Stimulated activated CD4-positive, alpha-beta T cell treated with anti-CD3 and anti-CD28 coated beads, Interleukin-15, amount 100 ng/mL, for 24 hours (primary cell): ENCODE data around the gene TMEM272.

Source experiments
- DNase-seq: peaks from one replicate; pipeline ENCODE4 v3.0.0-alpha.2; 2020

Gene TMEM272, protein sequence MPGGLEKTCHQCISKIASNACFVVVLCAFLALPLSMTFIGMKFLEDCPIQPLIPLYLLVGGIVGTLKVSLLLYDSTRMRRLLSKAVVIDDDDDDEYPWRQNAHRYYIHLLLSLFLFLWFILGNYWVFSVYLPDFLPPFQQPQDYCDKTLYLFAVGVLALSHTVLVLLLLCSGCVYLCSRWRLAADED

GRCh38 chr13:51844862-51845573 lies at the start of gene TMEM272:
Gene TMEM272 (minus strand): TSS chr13:51845177. CDS start chr13:51838530, 6,647 bp downstream.
- peak; percentile 77 for DNase-seq

GRCh38 chr13:51894239-51894638 lies 49.3 kb upstream of the TMEM272 start:
- DNase-seq: no peak

DNA sequence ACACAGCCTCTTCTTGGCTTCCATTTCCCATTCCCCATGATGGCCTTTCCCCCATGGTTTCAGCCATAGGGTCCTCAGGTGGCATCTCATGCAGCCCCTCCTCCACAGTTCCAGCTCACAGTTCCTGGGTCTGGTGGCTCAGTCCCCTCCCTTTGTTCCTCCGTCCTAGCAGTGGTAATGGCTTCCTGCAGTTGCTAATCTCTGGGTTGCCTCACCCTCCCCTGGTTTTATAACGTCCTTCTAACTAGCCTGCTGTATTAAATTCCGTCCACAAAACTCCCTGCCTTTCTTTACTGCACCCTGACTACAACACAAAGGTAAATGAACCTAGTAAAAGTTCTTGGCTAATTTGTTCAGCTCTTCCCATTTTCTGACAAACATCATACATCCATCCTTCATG lies 47.7 kb upstream of the TMEM272 start:
- no peak for DNase-seq

DNA sequence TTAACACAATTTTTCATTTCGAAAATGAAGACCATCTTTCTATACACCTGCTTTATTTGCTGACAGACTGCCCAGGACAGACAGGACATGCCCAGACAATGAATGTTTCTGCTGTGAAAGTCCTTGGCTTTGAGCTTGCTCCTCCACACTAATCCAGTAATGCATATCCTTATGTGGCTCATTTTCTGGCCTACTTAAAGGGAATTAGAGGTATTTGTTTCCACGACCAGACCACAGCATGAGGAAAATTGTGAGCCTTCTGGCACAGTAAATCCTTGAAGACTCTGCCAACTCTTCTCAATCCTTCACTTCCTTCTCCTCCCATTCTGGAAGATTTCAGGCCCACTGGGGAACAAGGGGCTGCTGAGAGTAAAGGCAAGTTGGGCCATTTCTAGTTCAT lies 42.5 kb upstream of the TMEM272 start:
- no peak for DNase-seq

- no peak for DNase-seq
Observed at GRCh38 chr13:51885651-51886050, 40.7 kb upstream of the TMEM272 start.

GRCh38 chr13:51883226-51883600 lies 38.2 kb upstream of the TMEM272 start:
- no peak for DNase-seq

DNA sequence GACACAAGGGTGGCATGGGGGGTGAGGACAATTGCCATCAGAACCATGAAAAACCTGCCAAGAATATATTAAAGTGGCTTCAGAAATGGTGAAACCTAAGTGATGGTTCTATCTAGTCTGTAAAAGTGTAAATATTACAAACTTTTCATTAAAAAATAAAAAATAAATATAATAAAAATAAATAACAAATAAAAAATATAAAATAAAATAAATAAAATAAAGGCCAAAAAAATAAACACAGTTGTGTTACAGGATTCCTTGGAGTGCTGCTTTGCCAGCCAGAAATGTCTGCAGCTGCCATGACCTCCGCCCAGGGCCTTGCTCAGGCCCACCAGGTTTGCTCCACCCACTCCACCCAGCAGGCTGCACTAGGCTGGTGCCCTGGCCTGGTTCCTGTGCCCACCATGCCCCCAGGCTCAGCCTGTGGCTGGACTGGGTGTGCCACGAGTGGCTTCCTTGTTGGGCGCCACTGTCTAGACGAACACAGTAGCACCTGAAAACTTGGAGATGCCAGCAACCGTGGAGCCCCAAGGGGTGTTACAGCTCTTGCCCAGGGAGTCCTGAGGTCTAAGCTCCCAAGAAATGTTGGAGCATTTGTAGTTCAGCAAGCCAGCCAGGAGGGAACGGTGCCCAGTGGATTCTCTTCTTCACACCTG lies 37.7 kb upstream of the TMEM272 start:
- no peak for DNase-seq

- DNase-seq: no peak
Observed at GRCh38 chr13:51881296-51881695, 36.3 kb upstream of the TMEM272 start.

DNA sequence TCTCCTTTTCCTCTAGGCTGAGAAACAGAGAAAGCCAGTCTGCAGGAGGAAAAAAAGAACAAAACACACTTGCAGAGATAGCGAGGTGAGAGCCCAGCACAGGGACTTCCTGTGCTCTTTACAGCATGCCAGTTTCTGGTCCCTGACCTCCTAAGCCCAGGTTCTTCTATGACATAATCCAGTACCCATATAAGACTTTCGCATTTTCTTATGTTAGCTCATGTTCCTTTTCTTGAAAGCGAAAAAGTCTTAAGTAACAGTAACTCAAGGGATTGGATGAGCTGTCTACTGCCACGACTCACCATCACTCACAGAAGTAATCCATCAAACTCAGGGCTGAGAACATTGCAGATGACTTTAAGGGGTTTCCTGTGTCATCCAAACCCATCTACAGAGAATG lies 34.2 kb upstream of the TMEM272 start:
- DNase-seq: no peak

DNA sequence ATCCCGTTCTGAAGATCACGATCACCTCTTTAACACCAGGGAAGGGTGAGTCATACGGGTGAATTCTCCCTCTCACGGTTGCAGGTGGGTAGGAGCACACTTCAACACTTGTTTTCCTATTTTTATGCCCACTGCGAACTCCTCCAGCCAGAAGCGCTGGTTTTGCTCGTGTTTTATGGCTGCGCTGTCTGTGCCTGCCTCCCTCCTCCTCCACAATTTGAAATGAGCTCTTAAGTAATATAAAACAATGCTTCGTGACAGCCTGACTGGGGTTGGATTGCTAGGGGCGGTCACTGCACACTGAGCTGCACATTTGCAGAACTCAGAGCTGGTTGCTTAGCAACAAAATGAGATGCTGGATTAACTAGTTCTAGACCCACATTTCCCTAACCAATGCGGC lies 29.7 kb upstream of the TMEM272 start:
- no peak for DNase-seq

GRCh38 chr13:51873837-51874236 lies 28.9 kb upstream of the TMEM272 start:
- DNase-seq: no peak

DNA sequence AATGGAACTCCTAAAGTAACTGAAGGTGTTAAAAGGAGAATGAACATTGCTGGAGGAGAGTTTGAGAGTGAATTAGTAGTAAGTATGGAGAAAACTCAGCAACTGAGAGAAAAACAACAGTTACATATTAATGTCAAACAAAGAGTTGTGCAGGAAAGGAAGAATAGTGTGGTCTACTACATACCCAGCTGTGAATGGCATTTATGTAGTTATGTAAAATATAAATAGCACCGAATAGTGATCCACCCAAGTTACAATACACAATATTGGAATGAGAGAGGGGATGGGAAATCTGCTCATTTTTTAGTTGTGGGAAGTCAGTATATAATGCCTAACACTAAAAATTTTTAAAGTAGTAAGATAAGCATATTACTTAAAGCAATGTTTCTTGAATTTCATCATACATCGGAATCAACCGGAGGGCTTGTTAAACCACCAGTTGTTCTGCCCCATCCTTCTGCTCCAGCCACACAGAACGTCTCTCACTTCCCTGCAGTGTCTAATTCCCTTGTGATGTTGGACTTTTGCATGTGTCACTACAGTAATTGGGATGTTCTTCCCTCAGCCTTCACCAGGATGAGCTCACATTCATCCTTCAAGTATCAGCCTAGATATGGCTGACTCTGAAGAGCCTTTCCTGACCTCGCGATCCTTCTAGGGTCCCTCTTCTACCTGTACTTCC lies 28.3 kb upstream of the TMEM272 start:
- no peak for DNase-seq

- no peak for DNase-seq
Observed at GRCh38 chr13:51870616-51871015, 25.6 kb upstream of the TMEM272 start.

DNA sequence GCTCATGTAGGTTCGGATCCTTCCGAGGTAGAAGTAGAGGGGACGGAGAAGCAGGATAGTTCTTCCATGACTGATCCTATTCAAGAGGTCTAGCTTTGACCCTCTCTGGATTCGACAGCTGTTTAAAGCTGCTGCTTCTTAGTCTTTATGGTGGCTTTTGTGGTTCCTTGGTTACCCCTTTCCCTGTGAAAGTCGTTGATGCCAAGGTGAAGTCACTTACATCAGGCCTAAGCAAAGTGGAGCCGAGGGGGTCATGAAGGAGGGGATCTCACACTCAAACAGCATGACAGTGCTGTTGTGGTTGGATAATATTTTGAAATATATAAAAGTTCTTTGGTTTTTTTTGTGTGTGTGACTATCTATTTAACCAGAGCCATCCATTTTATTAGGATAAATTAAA lies 24.9 kb upstream of the TMEM272 start:
- no peak for DNase-seq

GRCh38 chr13:51867062-51867461 lies 22.1 kb upstream of the TMEM272 start:
- no peak for DNase-seq

DNA sequence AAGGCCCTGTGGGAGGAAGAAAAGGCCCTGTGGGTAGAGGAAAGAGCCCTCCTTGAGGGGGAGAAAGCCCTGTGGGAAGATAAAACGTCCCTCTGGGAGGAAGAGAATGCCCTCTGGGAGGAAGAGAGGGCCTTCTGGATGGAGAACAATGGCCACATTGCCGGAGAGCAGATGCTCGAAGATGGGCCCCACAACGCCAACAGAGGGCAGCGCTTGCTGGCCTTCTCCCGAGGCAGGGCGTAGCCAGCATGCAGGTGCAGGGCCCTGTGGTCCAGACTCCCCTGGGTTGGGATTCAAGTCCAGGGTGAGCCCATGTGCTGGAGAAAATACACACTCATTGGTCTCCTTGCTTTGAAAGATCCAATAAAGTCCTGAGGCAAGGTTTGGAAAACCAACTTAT lies 20.9 kb upstream of the TMEM272 start:
- no peak for DNase-seq

GRCh38 chr13:51862957-51863356 lies 18.0 kb upstream of the TMEM272 start:
- DNase-seq: no peak

DNA sequence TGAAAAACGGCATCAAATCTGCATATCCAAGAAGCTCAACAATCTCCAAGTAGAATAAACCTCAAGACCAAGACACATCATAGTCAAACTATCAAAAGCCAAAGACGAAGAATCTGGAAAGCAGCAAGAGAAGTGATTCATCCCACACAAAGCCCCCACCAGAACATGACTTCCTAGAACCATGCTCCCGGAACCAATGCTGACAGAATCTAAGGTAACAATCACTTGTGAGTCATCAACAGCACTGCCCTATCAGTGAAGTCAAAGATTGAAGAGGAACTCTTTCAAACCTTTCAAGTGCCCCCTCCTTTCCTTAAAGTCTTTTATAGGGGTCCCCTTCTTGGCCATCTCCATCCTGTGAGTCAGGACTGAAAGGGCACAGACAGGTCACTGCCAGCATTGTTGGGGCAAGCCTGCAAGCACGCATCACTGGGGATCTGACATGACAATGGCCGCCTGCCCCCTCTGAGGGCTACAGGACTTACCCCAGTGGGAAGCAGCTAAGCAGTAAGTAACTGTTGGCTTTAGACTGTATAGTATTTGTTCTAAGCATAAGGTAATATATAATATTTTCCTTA lies 16.8 kb upstream of the TMEM272 start, which contains the start of gene CCDC70:
TSS of gene CCDC70 (plus strand) at position 247 of the 578 bp plus-strand sequence. CDS start 3,443 bp downstream, outside the sequence.
- peak; percentile 35 for DNase-seq

DNA sequence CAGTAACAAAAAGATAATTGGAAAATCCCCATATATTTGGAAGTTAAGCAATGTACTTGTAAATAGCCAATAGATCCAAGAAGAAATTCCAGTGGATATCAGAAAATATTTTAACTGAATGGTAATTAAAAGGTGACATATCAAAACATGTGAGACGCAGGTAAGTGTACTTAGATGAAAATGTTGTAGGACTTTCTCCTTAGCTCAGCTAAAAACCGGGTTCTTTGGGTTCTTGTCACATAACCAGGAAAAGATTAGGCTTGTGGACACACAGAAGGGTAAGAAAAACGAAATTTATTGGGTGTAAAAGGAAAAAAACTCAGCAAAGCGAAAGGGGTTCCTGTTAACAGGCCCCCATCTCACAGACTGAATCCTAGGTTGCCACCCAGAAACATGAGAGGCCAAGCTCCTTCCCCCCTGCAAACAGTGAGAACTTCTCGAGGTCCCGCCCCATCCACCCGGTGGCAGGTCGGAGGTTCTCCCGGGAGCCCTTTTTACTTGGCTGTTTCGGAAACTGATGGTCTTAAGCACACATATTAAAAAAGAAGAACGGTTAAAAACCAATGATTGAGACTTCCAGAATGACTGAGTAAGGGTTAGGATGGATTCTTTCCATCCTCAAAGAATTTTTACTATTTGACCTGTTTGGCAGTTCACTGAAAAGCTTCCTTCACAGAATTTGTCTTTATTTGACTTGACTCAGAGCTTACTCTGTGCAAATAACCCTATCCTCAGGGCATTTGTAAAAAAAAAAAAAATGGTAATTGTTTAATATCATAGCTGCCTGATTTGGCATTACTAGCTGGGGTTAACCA lies 13.7 kb upstream of the TMEM272 start:
- no peak for DNase-seq

GRCh38 chr13:51856998-51857397 lies 12.0 kb upstream of the TMEM272 start:
- no peak for DNase-seq

- no peak for DNase-seq
Observed at GRCh38 chr13:51856027-51856736, 11.2 kb upstream of the TMEM272 start.
